IMR-90 (cell line): ENCODE results near the gene RPP25. TPM values are rescaled to one million over a fixed set of nuclear protein-coding genes. Genes with fewer than 3 reads are reported as not detected.

Experiments
- ATAC-seq: fragments of 200-7000 bp; cut with Tn5 transposase; 2 replicates; pipeline ENCODE4 v1.9.1; 2020; ENCODE audit warnings: low read depth, mild to moderate bottlenecking, moderate library complexity
- BruUV-seq: library from RNA; stranded (reverse); fragments of 400-500 nt; replicated peaks from 2 replicates; lab custom pipeline; 2021; lab: Mats Ljungman, UMichigan
- CTCF ChIA-PET: fragments of 300-600 bp; formaldehyde crosslinking; extraction: SDS; loops from one replicate; lab custom pipeline; 2021; ENCODE audit warnings: antibody characterized with exemption; lab: Yijun Ruan, JAX
- POLR2A ChIA-PET: fragments of 300-600 bp; sonication (Branson Sonifier 250); formaldehyde crosslinking; loops from one replicate; lab custom pipeline; 2022; ENCODE audit warnings: antibody characterized with exemption; ENCODE audit not compliant: unreplicated experiment; lab: Charles Lee
- DNase-seq: peaks from one replicate; pipeline ENCODE4 v3.0.0; 2013
- H2AFZ ChIP-seq: replicated peaks from 2 replicates; pipeline ENCODE3; 2013; ENCODE audit warnings: low read length, mild to moderate bottlenecking; ENCODE audit not compliant: poor library complexity
- H2AK5ac ChIP-seq: 2 replicates; pipeline ENCODE4 v1.6.1; 2013; ENCODE audit warnings: low read depth, low read length, inconsistent platforms
- H2AK9ac ChIP-seq: replicated peaks from 2 replicates; pipeline ENCODE3; 2013; ENCODE audit warnings: mild to moderate bottlenecking, low read depth, low read length, moderate library complexity; ENCODE audit not compliant: poor library complexity
- H2BK120ac ChIP-seq: 2 replicates; pipeline ENCODE4 v1.6.1; 2013; ENCODE audit warnings: low read depth, low read length, inconsistent platforms
- H2BK15ac ChIP-seq: 3 replicates; pipeline ENCODE4 v1.6.1; 2013; ENCODE audit warnings: low read depth, low read length, inconsistent platforms
- H2BK20ac ChIP-seq: 2 replicates; pipeline ENCODE4 v1.6.1; 2013; ENCODE audit warnings: low read depth, mild to moderate bottlenecking, inconsistent platforms, low read length, moderate library complexity
- H2BK5ac ChIP-seq: 2 replicates; pipeline ENCODE4 v1.6.1; 2013; ENCODE audit warnings: mild to moderate bottlenecking, low read depth, low read length, inconsistent platforms; ENCODE audit not compliant: poor library complexity, severe bottlenecking
- H3K14ac ChIP-seq: replicated peaks from 2 replicates; pipeline ENCODE4 v1.6.1; 2013; ENCODE audit warnings: low read depth, low read length, inconsistent platforms
- H3K18ac ChIP-seq: 2 replicates; pipeline ENCODE4 v1.6.1; 2013; ENCODE audit warnings: low read depth, low read length, control low read depth
- H3K23ac ChIP-seq: 2 replicates; pipeline ENCODE4 v1.6.1; 2013; ENCODE audit warnings: low read depth, low read length, inconsistent platforms
- H3K27ac ChIP-seq: 2 replicates; pipeline ENCODE4 v1.5.1; 2013; ENCODE audit warnings: mild to moderate bottlenecking, control low read depth, low read length; ENCODE audit not compliant: insufficient read depth
- H3K27me3 ChIP-seq: 2 replicates; pipeline ENCODE4 v1.6.1; 2013; ENCODE audit warnings: low read length; ENCODE audit not compliant: control insufficient read depth, insufficient read depth
- H3K36me3 ChIP-seq: 2 replicates; pipeline ENCODE4 v1.6.1; 2013; ENCODE audit warnings: low read length, mixed read lengths; ENCODE audit not compliant: control insufficient read depth, insufficient read depth
- H3K4ac ChIP-seq: 2 replicates; pipeline ENCODE4 v1.6.1; 2013; ENCODE audit warnings: low read depth, low read length, inconsistent platforms
- H3K4me1 ChIP-seq: 2 replicates; pipeline ENCODE4 v1.6.1; 2013; ENCODE audit warnings: low read length, mixed read lengths; ENCODE audit not compliant: control insufficient read depth, insufficient read depth
- H3K4me2 ChIP-seq: 2 replicates; pipeline ENCODE4 v1.6.1; 2013; ENCODE audit warnings: low read depth, mild to moderate bottlenecking, control low read depth, low read length, moderate library complexity
- H3K4me3 ChIP-seq: 2 replicates; pipeline ENCODE4 v1.5.1; 2013; ENCODE audit warnings: low read depth, mild to moderate bottlenecking, control low read depth, low read length, moderate library complexity; ENCODE audit not compliant: insufficient read depth
- H3K56ac ChIP-seq: 2 replicates; pipeline ENCODE4 v1.6.1; 2013; ENCODE audit warnings: low read length, inconsistent platforms; ENCODE audit not compliant: insufficient read depth; ENCODE audit errors: extremely low read depth
- H3K79me1 ChIP-seq, 2 experiments: 2 replicates each; pipeline ENCODE4 v1.6.1; 2013; ENCODE audit warnings: low read length in 2 of 2, inconsistent platforms in 1 of 2, low read depth in 1 of 2
- H3K9ac ChIP-seq: 2 replicates; pipeline ENCODE4 v1.6.1; 2013; ENCODE audit warnings: low read depth, low read length, control low read depth
- H3K9me1 ChIP-seq: 2 replicates; pipeline ENCODE4 v1.6.1; 2013; ENCODE audit warnings: low read length, inconsistent platforms; ENCODE audit not compliant: insufficient read depth
- H3K9me3 ChIP-seq: 2 replicates; pipeline ENCODE4 v1.6.1; 2013; ENCODE audit warnings: low read length; ENCODE audit not compliant: control insufficient read depth, insufficient read depth
- H4K20me1 ChIP-seq: 2 replicates; pipeline ENCODE4 v1.6.1; 2013; ENCODE audit warnings: low read length, inconsistent platforms; ENCODE audit not compliant: insufficient read depth
- H4K5ac ChIP-seq: 2 replicates; pipeline ENCODE4 v1.6.1; 2013; ENCODE audit warnings: mild to moderate bottlenecking, low read depth, low read length, control low read depth
- H4K8ac ChIP-seq, 2 experiments: 2 replicates each; pipeline ENCODE4 v1.6.1; 2013; ENCODE audit warnings: low read depth in 2 of 2, low read length in 2 of 2, control low read depth in 1 of 2, inconsistent platforms in 1 of 2
- H4K91ac ChIP-seq: 2 replicates; pipeline ENCODE4 v1.6.1; 2013; ENCODE audit warnings: low read depth, low read length, inconsistent platforms; ENCODE audit not compliant: insufficient read depth
- BHLHE40 ChIP-seq: fragments of 150-350 bp; IDR thresholded peaks from 2 replicates; pipeline ENCODE4 v1.6.1; 2016; ENCODE audit warnings: mild to moderate bottlenecking, low read depth, low read length
- CHD1 ChIP-seq: IDR thresholded peaks from 2 replicates; pipeline ENCODE4 v1.6.1; 2012; ENCODE audit warnings: low read depth, low read length, improper control_type of control experiment
- MAZ ChIP-seq: IDR thresholded peaks from 2 replicates; pipeline ENCODE4 v1.6.1; 2012; ENCODE audit warnings: low read depth, mild to moderate bottlenecking, low read length, improper control_type of control experiment, moderate library complexity, borderline replicate concordance
- MXI1 ChIP-seq: IDR thresholded peaks from 2 replicates; pipeline ENCODE4 v1.6.1; 2012; ENCODE audit warnings: low read depth, mild to moderate bottlenecking, low read length, moderate library complexity, borderline replicate concordance
- SMC3 ChIP-seq: fragments of 150-350 bp; IDR thresholded peaks from 2 replicates; pipeline ENCODE4 v1.6.1; 2016; ENCODE audit warnings: low read depth, mild to moderate bottlenecking, antibody characterized with exemption, low read length, moderate library complexity
- WGBS, 2 experiments: methylation state at CpG; one replicate each; pipeline versions ENCODE4 v1.1.5 to v1.1.7; 2013; ENCODE audit warnings: missing lambda C conversion rate in 2 of 2; ENCODE audit not compliant: insufficient read length in 1 of 2; ENCODE audit errors: extremely low coverage in 2 of 2; 5-methylcytosine and 5-hydroxymethylcytosine counted together
- dilution Hi-C: fragments of 300-500 bp; cut with HindIII; formaldehyde crosslinking; loops from one replicate; pipeline ENCODE4 v1.14.3; 2018; ENCODE audit warnings: low sequenced_read_pairs; ENCODE audit not compliant: unreplicated experiment
- in situ Hi-C: fragments of 300-500 bp; cut with MboI; formaldehyde crosslinking; loops from 3 replicates; pipeline ENCODE4 v1.14.3; 2019; ENCODE audit warnings: low sequenced_read_pairs, inconsistent platforms, mixed read lengths
- intact Hi-C: fragments of 100-400 bp; cut with micrococcal nuclease; formaldehyde crosslinking; loops from 2 replicates; pipeline ENCODE4 v1.10.0; 2022
- polyA plus RNA-seq, 3 experiments: library from polyadenylated mRNA; depleted of rRNA; stranded (reverse); fragments of >200 nt; gene quantifications; 2 replicates each; pipeline ENCODE4 v1.2.3, GENCODE V29; 2012; ENCODE audit warnings: low replicate concordance in 1 of 3
- total RNA-seq: library from RNA; depleted of rRNA; stranded (reverse); fragments of >200 nt; gene quantifications from 2 replicates; pipeline ENCODE4 v1.2.3, GENCODE V29; 2012

Gene RPP25
- total and polyA plus RNA-seq, 2 of the 4 experiments (the other 2 are of a cell fraction), result 0.18 to 0.38 TPM

- Histone ChIP-seq H3K14ac (no peak overlapping the region), H3K79me1 (peaks cover 7 to 14% of the 10 kb centered on the region in 2 experiments; a peak in 3 of 4 replicates), H3K18ac (no peak overlapping the region), H2AFZ (no peak overlapping the region), H4K8ac (no peak overlapping the region), H3K27ac (no peak overlapping the region), H2BK15ac (no peak overlapping the region), H3K27me3 (no peaks in the 10 kb centered on the region), H3K36me3 (peaks cover 37% of the 10 kb centered on the region), H3K9me3 (no peaks in the 10 kb centered on the region), H3K4ac (no peak overlapping the region), H4K20me1 (peaks cover 6% of the 10 kb centered on the region; the same call in 1 of the 2 replicates), H3K4me2 (no peak overlapping the region), H3K9me1 (0 out of 2 replicates have a peak, but pooled peaks cover 3% of the 10 kb centered on the region), H2BK20ac (no peak overlapping the region), H3K4me3 (no peak overlapping the region), H2BK5ac (no peak overlapping the region), H4K91ac (no peak overlapping the region), H3K4me1 (0 out of 2 replicates have a peak, but pooled peaks cover 2% of the 10 kb centered on the region), H2BK120ac (no peak overlapping the region), H3K9ac (no peak overlapping the region), H3K23ac (no peak overlapping the region), H2AK9ac (no peak overlapping the region), H3K56ac (no peak overlapping the region), H2AK5ac (no peak overlapping the region), H4K5ac (no peak overlapping the region)
- intact Hi-C loops, result no loop called here
- WGBS, 2 experiments, result no CpG with 5 or more reads among the region's 3 CpGs
- in situ Hi-C loops, result no loop called here
- dilution Hi-C loops, result no loop called here
- ATAC-seq, result no peak
- no peak for TF ChIP-seq MXI1
- TF ChIP-seq CHD1, result no peak
- TF ChIP-seq MAZ, result no peak
- TF ChIP-seq SMC3, result no peak
- no peak for TF ChIP-seq BHLHE40
- ChIA-PET CTCF (no interaction called here), POLR2A (interaction anchor here (0.6 kb wide), 1 partner anchor 25 kb away, joined by 3 read pairs; no protein-coding TSS in a partner anchor)
- no peak for DNase-seq
- BruUV-seq, result no TSS peak
Observed at GRCh38 chr15:74924525-74924924, 32.0 kb downstream of the RPP25 start.
